H7 (cell line): Measurements from ENCODE around the gene CBX2. TPM values are rescaled to one million over a fixed set of nuclear protein-coding genes. Genes with fewer than 3 reads are reported as not detected.

Source experiments
- DNase-seq: peaks from one replicate; pipeline ENCODE4 v3.0.0; 2012
- H3K27me3 ChIP-seq: 2 replicates; pipeline ENCODE4 v1.6.0; 2011; ENCODE audit warnings: mild to moderate bottlenecking, low read length; ENCODE audit not compliant: control insufficient read depth, insufficient read depth
- H3K36me3 ChIP-seq: replicated peaks from 2 replicates; pipeline ENCODE4 v1.5.1; 2011; ENCODE audit warnings: low read length; ENCODE audit not compliant: control insufficient read depth, insufficient read depth
- H3K4me3 ChIP-seq: 2 replicates; pipeline ENCODE4 v1.5.1; 2011; ENCODE audit warnings: low read depth, mild to moderate bottlenecking, control low read depth, low read length, moderate library complexity; ENCODE audit not compliant: insufficient read depth
- total RNA-seq: library from RNA; depleted of rRNA; stranded (reverse); fragments of >200 nt; shearing (Covaris generic); gene quantifications from 2 replicates; pipeline ENCODE4 v1.2.3, GENCODE V29; 2014

Gene CBX2
- total RNA-seq, 1 experiment from 2014 or later: 89.1 TPM

- Histone ChIP-seq H3K36me3 (no peaks in the 10 kb centered on the region), H3K27me3 (peaks cover 10% of the 10 kb centered on the region), H3K4me3 (no peak overlapping the region)
- peak; percentile 41 for DNase-seq
Observed at GRCh38 chr17:79739148-79740062, 38.5 kb upstream of the CBX2 start.

DNA sequence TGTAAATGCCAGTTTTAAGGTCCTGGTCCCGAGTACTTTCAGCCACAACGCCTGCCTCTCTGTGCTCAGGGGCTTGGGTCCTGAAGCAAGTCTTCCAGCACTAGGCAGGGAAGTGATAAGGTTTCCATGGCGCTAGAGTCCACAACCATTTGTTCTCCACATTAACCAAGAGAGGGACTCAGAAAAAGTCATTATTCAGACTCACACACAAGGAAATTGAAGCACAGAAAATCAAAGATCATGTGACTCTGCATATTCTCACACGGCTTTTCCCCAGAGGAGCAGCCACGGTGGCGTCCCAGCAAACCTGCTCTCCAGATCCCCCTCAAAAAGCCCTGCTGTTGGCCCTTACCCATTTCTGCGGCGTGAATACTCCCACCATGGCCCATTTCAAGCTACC, 37.5 kb upstream of the CBX2 start:
- Histone ChIP-seq H3K36me3 (no peaks in the 10 kb centered on the region), H3K4me3 (no peak overlapping the region), H3K27me3 (peaks cover 10% of the 10 kb centered on the region)
- DNase-seq: peak; percentile 21

DNA sequence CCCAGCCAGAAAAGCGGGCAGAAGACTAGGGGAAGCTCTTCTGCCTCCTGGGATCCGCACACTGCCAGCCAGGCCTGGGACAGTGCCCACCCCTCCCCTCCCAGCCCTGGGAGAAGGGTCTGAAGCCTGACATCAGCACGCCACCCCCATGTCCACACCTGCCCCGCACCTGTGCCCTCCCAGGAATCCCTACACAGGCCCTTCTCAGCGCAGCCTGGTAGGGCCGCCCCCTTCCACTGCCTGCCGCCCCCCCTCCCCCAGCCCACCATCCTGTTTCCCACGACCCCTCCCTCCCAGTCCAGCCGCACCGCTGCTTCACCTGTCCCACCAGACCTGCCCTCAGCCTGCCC, 36.6 kb upstream of the CBX2 start:
- no peak for DNase-seq
- H3K4me3 ChIP-seq: peak overlapping the region; percentile 56
- peaks cover 12% of the 10 kb centered on the region for H3K27me3 ChIP-seq
- no peaks in the 10 kb centered on the region for H3K36me3 ChIP-seq

- Histone ChIP-seq H3K4me3 (peak overlapping the region; percentile 56), H3K27me3 (peaks cover 17% of the 10 kb centered on the region), H3K36me3 (no peaks in the 10 kb centered on the region)
- DNase-seq: peak; percentile 99
Observed at GRCh38 chr17:79741751-79742588, 36.0 kb upstream of the CBX2 start.

- Histone ChIP-seq H3K4me3 (no peak overlapping the region), H3K27me3 (peaks cover 23% of the 10 kb centered on the region), H3K36me3 (no peaks in the 10 kb centered on the region)
- no peak for DNase-seq
Observed at GRCh38 chr17:79742589-79742918, 35.4 kb upstream of the CBX2 start.

- peaks cover 28% of the 10 kb centered on the region for H3K27me3 ChIP-seq
- H3K36me3 ChIP-seq: no peaks in the 10 kb centered on the region
- DNase-seq: peak; percentile 47
- no peak overlapping the region for H3K4me3 ChIP-seq
Observed at GRCh38 chr17:79742951-79743476, 34.9 kb upstream of the CBX2 start.

- H3K27me3 ChIP-seq: peaks cover 33% of the 10 kb centered on the region
- DNase-seq: no peak
- no peak overlapping the region for H3K4me3 ChIP-seq
- no peaks in the 10 kb centered on the region for H3K36me3 ChIP-seq
Observed at GRCh38 chr17:79743614-79744013, 34.3 kb upstream of the CBX2 start.

GRCh38 chr17:79745641-79746105, 32.3 kb upstream of the CBX2 start:
- DNase-seq: no peak
- peaks cover 41% of the 10 kb centered on the region for H3K27me3 ChIP-seq
- H3K4me3 ChIP-seq: no peak overlapping the region
- no peaks in the 10 kb centered on the region for H3K36me3 ChIP-seq

DNA sequence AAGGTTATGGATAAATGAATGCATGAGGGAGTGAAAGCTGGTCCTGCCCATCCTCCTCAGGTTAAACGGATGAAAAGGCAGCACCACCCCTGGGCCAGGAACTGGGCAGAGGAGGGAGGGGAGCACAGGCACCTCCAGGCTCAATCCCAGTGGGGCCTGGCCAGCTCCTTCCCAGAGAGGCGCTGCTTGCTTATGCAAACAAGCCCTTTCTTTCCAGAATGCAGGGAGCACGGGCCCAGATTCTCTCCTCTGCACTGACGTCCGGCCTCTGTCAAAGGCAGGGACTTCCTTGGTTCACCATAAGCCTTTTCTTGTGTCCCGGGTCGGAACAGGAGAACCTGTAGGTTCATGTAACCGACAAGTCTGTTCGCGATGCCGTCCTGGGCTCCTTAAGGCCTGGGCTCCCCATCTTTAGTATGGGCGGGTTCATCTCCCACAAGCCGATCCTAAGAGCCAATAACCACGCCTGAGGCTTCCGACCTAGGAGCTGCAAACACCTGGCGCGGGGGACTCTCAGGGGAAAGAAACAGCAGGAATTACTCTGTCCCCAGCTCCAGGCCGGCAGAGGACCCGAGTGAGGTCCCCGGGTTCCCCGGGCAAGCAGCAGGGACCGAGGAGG, 30.9 kb upstream of the CBX2 start:
- peaks cover 35% of the 10 kb centered on the region for H3K27me3 ChIP-seq

GRCh38 chr17:79747508-79748294, 30.2 kb upstream of the CBX2 start:
- H3K4me3 ChIP-seq: peak overlapping the region; percentile 29
- H3K36me3 ChIP-seq: no peaks in the 10 kb centered on the region
- peak; percentile 91 for DNase-seq
- H3K27me3 ChIP-seq: peaks cover 35% of the 10 kb centered on the region

More for the DNA sequence above, 30.9 kb upstream of the CBX2 start:
- no peak overlapping the region; the same call in 1 of the 2 replicates for H3K4me3 ChIP-seq
- DNase-seq: peak; percentile 73
- no peaks in the 10 kb centered on the region for H3K36me3 ChIP-seq

- DNase-seq: peak; percentile 85
- Histone ChIP-seq H3K4me3 (peak overlapping the region; percentile 29), H3K27me3 (peaks cover 35% of the 10 kb centered on the region), H3K36me3 (no peaks in the 10 kb centered on the region)
Observed at GRCh38 chr17:79748295-79749099, 29.5 kb upstream of the CBX2 start.

DNA sequence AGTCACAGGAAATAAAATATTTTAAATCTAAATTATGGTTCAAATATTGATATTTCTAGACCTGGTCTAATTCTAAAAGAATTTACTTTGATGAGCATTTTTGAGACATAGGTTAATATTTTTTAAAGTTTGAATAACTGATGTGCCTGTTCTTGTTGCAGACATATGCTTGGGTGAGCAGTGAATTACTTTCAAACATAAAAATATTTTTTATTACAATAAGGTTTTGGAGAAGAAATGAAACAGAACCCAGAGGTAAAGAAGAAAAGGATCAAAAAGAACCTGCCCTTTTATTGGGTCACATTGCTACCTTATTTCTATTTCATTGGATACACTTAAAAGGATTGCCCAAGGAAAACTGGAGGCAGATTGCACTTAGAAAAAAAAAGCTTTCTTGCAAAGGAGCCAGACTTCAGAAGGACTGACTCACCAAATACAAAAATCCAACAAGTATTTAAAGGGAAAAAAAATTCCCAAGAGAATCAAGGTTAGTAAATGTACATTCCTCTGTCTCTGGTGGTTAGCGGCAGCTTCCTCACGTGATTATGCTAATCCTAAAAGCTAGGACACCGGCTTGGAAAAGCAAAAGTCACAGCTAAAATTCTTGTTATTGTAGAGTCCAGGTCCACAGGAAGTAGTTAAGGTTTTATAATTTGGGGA, 28.7 kb upstream of the CBX2 start:
- Histone ChIP-seq H3K4me3 (no peak overlapping the region), H3K36me3 (no peaks in the 10 kb centered on the region), H3K27me3 (peaks cover 33% of the 10 kb centered on the region)
- DNase-seq: peak; percentile 42

GRCh38 chr17:79749958-79750357, 28.0 kb upstream of the CBX2 start:
- Histone ChIP-seq H3K4me3 (no peak overlapping the region), H3K36me3 (no peaks in the 10 kb centered on the region), H3K27me3 (peaks cover 33% of the 10 kb centered on the region)
- DNase-seq: peak; percentile 31
